Panc1 (cell line): ENCODE data around the gene NGEF. TPM values are rescaled to one million over a fixed set of nuclear protein-coding genes. Genes with fewer than 3 reads are reported as not detected.

Experiments
- ATAC-seq: fragments of 200-7000 bp; cut with Tn5 transposase; 2 replicates; pipeline ENCODE4 v1.9.1; 2020; ENCODE audit warnings: mild to moderate bottlenecking, moderate library complexity
- BruUV-seq: library from RNA; stranded (reverse); fragments of 400-500 nt; replicated peaks from 2 replicates; lab custom pipeline; 2021; lab: Mats Ljungman, UMichigan
- CTCF ChIA-PET: fragments of 300-600 bp; sonication (Branson Sonifier 250); formaldehyde crosslinking; loops from one replicate; lab custom pipeline; 2022; ENCODE audit warnings: antibody characterized with exemption; lab: Charles Lee
- POLR2A ChIA-PET: fragments of 300-600 bp; sonication (Branson Sonifier 250); formaldehyde crosslinking; loops from one replicate; lab custom pipeline; 2022; ENCODE audit warnings: antibody characterized with exemption; lab: Charles Lee
- DNase-seq: peaks from one replicate; pipeline ENCODE4 v3.0.0-alpha.2; 2010; ENCODE audit warnings: low read depth, low spot score
- H3K27ac ChIP-seq: 2 replicates; pipeline ENCODE4 v1.5.1; 2011; ENCODE audit warnings: mild to moderate bottlenecking, low read length, inconsistent platforms
- H3K27me3 ChIP-seq: fragments of 200-500 bp; sonication (Bioruptor generic); 2 replicates; pipeline ENCODE4 v1.6.0; 2014; ENCODE audit warnings: low read length, inconsistent platforms; ENCODE audit not compliant: control insufficient read depth, insufficient read depth
- H3K36me3 ChIP-seq: fragments of 200-500 bp; sonication (Bioruptor generic); 2 replicates; pipeline ENCODE4 v1.5.1; 2014; ENCODE audit warnings: inconsistent platforms, mild to moderate bottlenecking, low read length, moderate library complexity; ENCODE audit not compliant: control insufficient read depth, insufficient read depth
- H3K4me1 ChIP-seq: 2 replicates; pipeline ENCODE4 v1.5.1; 2011; ENCODE audit warnings: inconsistent platforms, mild to moderate bottlenecking, low read length, moderate library complexity; ENCODE audit not compliant: control insufficient read depth, insufficient read depth
- H3K4me3 ChIP-seq, 2 experiments: 2 replicates each; pipeline ENCODE4 v1.5.1; 2011 to 2012; ENCODE audit warnings: low read depth in 2 of 2, low read length in 2 of 2, mild to moderate bottlenecking in 2 of 2, inconsistent platforms in 1 of 2, moderate library complexity in 1 of 2
- H3K9me3 ChIP-seq: fragments of 200-500 bp; sonication (Bioruptor generic); 2 replicates; pipeline ENCODE4 v1.5.1; 2014; ENCODE audit warnings: low read depth, mild to moderate bottlenecking, inconsistent platforms, low read length, moderate library complexity; ENCODE audit not compliant: control insufficient read depth, insufficient read depth
- POLR2AphosphoS5 ChIP-seq: IDR thresholded peaks from 2 replicates; pipeline ENCODE4 v1.6.1; 2012; ENCODE audit warnings: mild to moderate bottlenecking, low read depth, low read length, moderate library complexity
- SIN3A ChIP-seq: IDR thresholded peaks from 2 replicates; pipeline ENCODE4 v1.6.1; 2012; ENCODE audit warnings: low read depth, mild to moderate bottlenecking, low read length, moderate library complexity, borderline replicate concordance; ENCODE audit not compliant: insufficient read depth
- TCF7L2 ChIP-seq: IDR thresholded peaks from 2 replicates; pipeline ENCODE4 v1.6.1; 2011; ENCODE audit warnings: mild to moderate bottlenecking, low read depth, low read length, inconsistent platforms
- in situ Hi-C: cut with HindIII; loops from 2 replicates; pipeline ENCODE4 v1.10.0; 2016; ENCODE audit warnings: low sequenced_read_pairs, low pct_unique_long_range_greater_than_20kb
- intact Hi-C: fragments of 100-400 bp; cut with micrococcal nuclease; formaldehyde crosslinking; loops from one replicate; pipeline ENCODE4 v1.10.0; 2022; ENCODE audit not compliant: unreplicated experiment
- total RNA-seq: library from RNA; stranded (reverse); gene quantifications from one replicate; pipeline ENCODE4 v1.2.1, GENCODE V29; 2021; ENCODE audit not compliant: unreplicated experiment
- TF ChIP-seq, protein P1 (sequence below): fragments of 450-650 bp; IDR thresholded peaks from 2 replicates; pipeline ENCODE4 v1.5.1; 2017; ENCODE audit warnings: mild to moderate bottlenecking
- TF ChIP-seq, protein P2 (sequence below), 2 experiments: IDR thresholded peaks; 2 replicates each; pipeline ENCODE4 v1.6.1; 2011 to 2012; ENCODE audit warnings: low read depth in 2 of 2, control low read depth in 1 of 2, low read length in 1 of 2, mild to moderate bottlenecking in 1 of 2, moderate library complexity in 1 of 2; ENCODE audit not compliant: insufficient read depth in 1 of 2

Gene NGEF
- total RNA-seq, 1 experiment from 2014 or later, result 17.8 TPM

GRCh38 chr2:232920760-232921159 lies 92.3 kb downstream of the NGEF start:
- Histone ChIP-seq H3K27ac (no peak overlapping the region), H3K27me3 (no peaks in the 10 kb centered on the region), H3K36me3 (no peaks in the 10 kb centered on the region), H3K4me1 (no peaks in the 10 kb centered on the region), H3K9me3 (no peaks in the 10 kb centered on the region), H3K4me3 (no peak overlapping the region)
- DNase-seq (no peak), ATAC-seq (no peak)
- BruUV-seq, result no TSS peak
- POLR2A ChIA-PET, result no interaction called here
- in situ Hi-C loops (no loop called here), intact Hi-C loops (no loop called here)
- CTCF ChIA-PET, result no interaction called here
- TF ChIP-seq, protein P1, sequence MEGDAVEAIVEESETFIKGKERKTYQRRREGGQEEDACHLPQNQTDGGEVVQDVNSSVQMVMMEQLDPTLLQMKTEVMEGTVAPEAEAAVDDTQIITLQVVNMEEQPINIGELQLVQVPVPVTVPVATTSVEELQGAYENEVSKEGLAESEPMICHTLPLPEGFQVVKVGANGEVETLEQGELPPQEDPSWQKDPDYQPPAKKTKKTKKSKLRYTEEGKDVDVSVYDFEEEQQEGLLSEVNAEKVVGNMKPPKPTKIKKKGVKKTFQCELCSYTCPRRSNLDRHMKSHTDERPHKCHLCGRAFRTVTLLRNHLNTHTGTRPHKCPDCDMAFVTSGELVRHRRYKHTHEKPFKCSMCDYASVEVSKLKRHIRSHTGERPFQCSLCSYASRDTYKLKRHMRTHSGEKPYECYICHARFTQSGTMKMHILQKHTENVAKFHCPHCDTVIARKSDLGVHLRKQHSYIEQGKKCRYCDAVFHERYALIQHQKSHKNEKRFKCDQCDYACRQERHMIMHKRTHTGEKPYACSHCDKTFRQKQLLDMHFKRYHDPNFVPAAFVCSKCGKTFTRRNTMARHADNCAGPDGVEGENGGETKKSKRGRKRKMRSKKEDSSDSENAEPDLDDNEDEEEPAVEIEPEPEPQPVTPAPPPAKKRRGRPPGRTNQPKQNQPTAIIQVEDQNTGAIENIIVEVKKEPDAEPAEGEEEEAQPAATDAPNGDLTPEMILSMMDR, result no peak
- TF ChIP-seq TCF7L2 (no peak), SIN3A (no peak), POLR2AphosphoS5 (no peak)
- TF ChIP-seq, protein P2, sequence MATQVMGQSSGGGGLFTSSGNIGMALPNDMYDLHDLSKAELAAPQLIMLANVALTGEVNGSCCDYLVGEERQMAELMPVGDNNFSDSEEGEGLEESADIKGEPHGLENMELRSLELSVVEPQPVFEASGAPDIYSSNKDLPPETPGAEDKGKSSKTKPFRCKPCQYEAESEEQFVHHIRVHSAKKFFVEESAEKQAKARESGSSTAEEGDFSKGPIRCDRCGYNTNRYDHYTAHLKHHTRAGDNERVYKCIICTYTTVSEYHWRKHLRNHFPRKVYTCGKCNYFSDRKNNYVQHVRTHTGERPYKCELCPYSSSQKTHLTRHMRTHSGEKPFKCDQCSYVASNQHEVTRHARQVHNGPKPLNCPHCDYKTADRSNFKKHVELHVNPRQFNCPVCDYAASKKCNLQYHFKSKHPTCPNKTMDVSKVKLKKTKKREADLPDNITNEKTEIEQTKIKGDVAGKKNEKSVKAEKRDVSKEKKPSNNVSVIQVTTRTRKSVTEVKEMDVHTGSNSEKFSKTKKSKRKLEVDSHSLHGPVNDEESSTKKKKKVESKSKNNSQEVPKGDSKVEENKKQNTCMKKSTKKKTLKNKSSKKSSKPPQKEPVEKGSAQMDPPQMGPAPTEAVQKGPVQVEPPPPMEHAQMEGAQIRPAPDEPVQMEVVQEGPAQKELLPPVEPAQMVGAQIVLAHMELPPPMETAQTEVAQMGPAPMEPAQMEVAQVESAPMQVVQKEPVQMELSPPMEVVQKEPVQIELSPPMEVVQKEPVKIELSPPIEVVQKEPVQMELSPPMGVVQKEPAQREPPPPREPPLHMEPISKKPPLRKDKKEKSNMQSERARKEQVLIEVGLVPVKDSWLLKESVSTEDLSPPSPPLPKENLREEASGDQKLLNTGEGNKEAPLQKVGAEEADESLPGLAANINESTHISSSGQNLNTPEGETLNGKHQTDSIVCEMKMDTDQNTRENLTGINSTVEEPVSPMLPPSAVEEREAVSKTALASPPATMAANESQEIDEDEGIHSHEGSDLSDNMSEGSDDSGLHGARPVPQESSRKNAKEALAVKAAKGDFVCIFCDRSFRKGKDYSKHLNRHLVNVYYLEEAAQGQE (IDR thresholded peaks at IDR 0.05; ENCODE audit: insufficient read depth in 1 of 2, low read depth in 2 of 2, low read length in 1 of 2), result no peak

DNA sequence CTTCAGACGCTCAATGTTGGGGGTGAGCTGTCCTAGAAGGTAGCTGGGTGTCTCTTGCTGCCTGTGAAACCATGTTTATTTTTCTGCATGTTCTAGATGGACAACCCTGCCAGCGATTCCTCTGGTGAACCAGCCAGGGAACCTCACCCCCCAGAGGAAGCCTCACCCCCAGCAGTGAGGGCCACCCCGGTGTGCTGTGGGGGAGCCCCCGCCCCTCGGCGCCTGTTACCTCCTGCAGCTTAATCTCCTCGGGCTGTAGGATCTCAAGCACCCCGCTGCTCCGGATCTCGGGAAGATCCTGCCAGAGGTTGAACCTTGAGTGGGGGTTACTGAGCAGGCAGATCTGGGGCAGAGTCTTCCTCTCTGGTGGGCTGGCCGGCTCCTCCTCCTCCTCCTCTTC lies 93.0 kb downstream of the NGEF start:
- ChIA-PET POLR2A (no interaction called here), CTCF (no interaction called here)
- no peaks in the 10 kb centered on the region for H3K27me3 ChIP-seq
- no peak overlapping the region for H3K27ac ChIP-seq
- no peak overlapping the region for H3K4me3 ChIP-seq
- intact Hi-C loops, result no loop called here
- H3K4me1 ChIP-seq, result no peaks in the 10 kb centered on the region
- no TSS peak for BruUV-seq
- no peak for ATAC-seq
- no peaks in the 10 kb centered on the region for H3K36me3 ChIP-seq
- DNase-seq, result no peak
- in situ Hi-C loops, result no loop called here
- H3K9me3 ChIP-seq, result no peaks in the 10 kb centered on the region
- TF ChIP-seq POLR2AphosphoS5, result no peak
- TF ChIP-seq, protein P2 (IDR thresholded peaks at IDR 0.05; ENCODE audit: insufficient read depth in 1 of 2, low read depth in 2 of 2, low read length in 1 of 2), result no peak
- no peak for TF ChIP-seq TCF7L2
- no peak for TF ChIP-seq SIN3A
- TF ChIP-seq, protein P1, result no peak
